K562 (cell line): ENCODE measurements around the gene CAPN2. TPM values are rescaled to one million over a fixed set of nuclear protein-coding genes. Genes with fewer than 3 reads are reported as not detected.

Experiments used
- MGA ChIP-seq: fragments of 450-650 bp; IDR thresholded peaks from 2 replicates; pipeline ENCODE4 v1.6.1; 2016; ENCODE audit warnings: mild to moderate bottlenecking, moderate library complexity
- NFIC ChIP-seq: fragments of 450-650 bp; IDR thresholded peaks from 2 replicates; pipeline ENCODE4 v1.6.1; 2017; ENCODE audit warnings: mild to moderate bottlenecking, inconsistent platforms
- polyA plus RNA-seq, 8 experiments: library from polyadenylated mRNA; depleted of rRNA in 4 of 8; stranded (reverse) in 5 of 8; unstranded in 3 of 8; fragments of >200 nt; fragmentation: Nextera tagmentation in 2 of 8; fragmentation: Illumina TruSeq in 1 of 8; extraction: Ambion mirVana in 2 of 8; extraction: Trizol in 1 of 8; gene quantifications; 2 replicates each; pipeline versions ENCODE4 v1.2.1 to v1.2.3, GENCODE V29; 2011 to 2014; ENCODE audit warnings: inconsistent platforms in 1 of 8, missing spikeins in 1 of 8
- total RNA-seq, 7 experiments: library from RNA; depleted of rRNA in 6 of 7; stranded (reverse); fragments of >200 nt in 6 of 7; fragmentation: Illumina TruSeq in 2 of 7; extraction: Trizol in 2 of 7; gene quantifications; 2 replicates each; pipeline versions ENCODE4 v1.2.1 to v1.2.3, GENCODE V29; 2011 to 2021; ENCODE audit warnings: low replicate concordance in 1 of 7

CAPN2 gene
- total and polyA plus RNA-seq, 9 of the 15 experiments (the other 6 are each of a cell fraction or from before 2014, with no cell fraction given) = 24.6 to 157 (median 101) TPM

- peak; percentile 87 for TF ChIP-seq MGA
- peak; percentile 65 for TF ChIP-seq NFIC
Measured at GRCh38 chr1:223771814-223772770, 59.8 kb downstream of the CAPN2 start (continued).
